ENCODE measurements around the gene SASH1.

Gene SASH1

DNA sequence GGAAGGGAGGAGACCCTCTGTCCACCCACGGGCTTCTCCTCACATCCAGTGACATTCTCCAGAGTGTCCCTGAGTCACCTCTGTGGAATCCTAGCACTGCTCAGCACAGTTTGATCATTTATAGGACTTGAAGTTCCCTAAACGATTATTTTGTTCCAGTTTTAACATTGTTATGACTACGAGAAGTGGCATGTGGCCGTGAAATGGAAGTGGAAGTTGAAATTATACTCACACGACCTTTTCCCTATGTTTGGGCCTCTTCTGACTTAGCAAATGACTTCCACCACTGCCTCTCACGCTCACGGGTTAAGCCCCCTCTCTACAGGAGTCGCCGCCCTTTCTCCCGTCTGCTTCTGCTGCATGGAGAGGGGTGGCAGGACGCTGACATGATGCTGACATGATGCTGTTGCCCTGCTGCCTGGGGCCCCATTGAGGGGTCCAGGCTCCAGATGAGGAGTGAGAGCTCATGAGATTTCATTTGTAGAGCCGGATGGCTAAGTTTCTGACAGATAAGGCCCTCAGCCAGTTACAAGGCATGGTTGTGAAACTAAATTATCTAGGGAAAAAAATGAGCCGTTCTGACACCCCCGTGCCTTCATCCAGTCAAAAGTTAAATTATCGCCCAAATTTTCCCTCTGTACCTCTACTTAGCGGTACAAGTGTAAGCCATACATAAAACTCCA, 250.6 kb downstream of the SASH1 start:
- Histone ChIP-seq H3K27ac (ENCODE audit: low read depth, low read length) (no peak overlapping the region), H3K4me1 (ENCODE audit: insufficient read depth, low read length) (peaks cover 17% of the 10 kb centered on the region), H3K9ac (ENCODE audit: low read length) (no peak overlapping the region), H3K27me3 (ENCODE audit: control insufficient read depth in 1 of 2, insufficient read depth in 2 of 2, low read length in 2 of 2) (no peaks in the 10 kb centered on the region), H3K9me3 (ENCODE audit: low read length) (no peaks in the 10 kb centered on the region), H3K4me3 (ENCODE audit: low read depth in 1 of 2, low read length in 2 of 2) (no peak overlapping the region), H3K36me3 (ENCODE audit: insufficient read depth, low read length) (no peaks in the 10 kb centered on the region)

DNA sequence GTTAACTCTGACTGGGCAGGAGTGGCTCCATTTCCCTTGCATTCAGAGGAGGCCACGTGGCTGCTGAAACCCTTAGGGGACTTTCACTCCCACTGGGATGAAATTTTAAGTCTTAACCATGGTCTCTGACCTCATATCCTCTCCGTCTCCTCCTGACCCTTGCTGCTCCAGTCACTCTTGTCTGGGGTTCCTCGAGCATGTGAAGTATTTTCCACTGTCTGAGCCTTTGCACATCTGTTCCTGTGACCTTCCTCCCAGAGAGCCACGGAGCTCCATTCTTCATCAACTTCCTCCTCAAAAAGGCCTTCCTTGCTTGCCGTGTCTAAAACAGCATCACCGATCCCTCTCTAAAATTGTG, 251.2 kb downstream of the SASH1 start:
- no peaks in the 10 kb centered on the region for H3K9me3 ChIP-seq (ENCODE audit: low read length)
- H3K4me1 ChIP-seq (ENCODE audit: insufficient read depth, low read length), result peaks cover 19% of the 10 kb centered on the region
- no peak overlapping the region for H3K27ac ChIP-seq (ENCODE audit: low read depth, low read length)
- H3K4me3 ChIP-seq (ENCODE audit: low read depth in 1 of 2, low read length in 2 of 2), result no peak overlapping the region
- no peaks in the 10 kb centered on the region for H3K36me3 ChIP-seq (ENCODE audit: insufficient read depth, low read length)
- no peak overlapping the region for H3K9ac ChIP-seq (ENCODE audit: low read length)
- no peaks in the 10 kb centered on the region for H3K27me3 ChIP-seq (ENCODE audit: control insufficient read depth in 1 of 2, insufficient read depth in 2 of 2, low read length in 2 of 2)

DNA sequence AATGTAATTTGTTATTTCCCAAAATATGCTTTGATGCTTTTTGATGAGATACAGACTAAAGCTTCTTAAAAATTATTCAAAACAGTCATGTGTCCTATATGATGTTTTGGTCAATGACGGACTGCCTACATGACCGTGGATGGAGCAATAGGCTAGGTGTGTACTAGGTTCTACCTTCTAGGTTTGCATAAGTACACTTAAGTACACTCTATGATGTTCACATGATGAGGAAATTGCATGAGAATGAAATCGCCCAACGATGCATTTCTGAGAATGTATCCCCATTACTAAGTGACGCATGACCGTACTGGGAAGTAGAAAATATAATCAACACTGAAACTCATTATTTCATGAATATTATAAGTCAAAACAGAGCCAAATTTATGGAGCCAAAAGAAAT, 252.9 kb downstream of the SASH1 start:
- Histone ChIP-seq H3K9ac (ENCODE audit: low read length) (no peak overlapping the region), H3K36me3 (ENCODE audit: insufficient read depth, low read length) (no peaks in the 10 kb centered on the region), H3K27ac (ENCODE audit: low read depth, low read length) (no peak overlapping the region), H3K9me3 (ENCODE audit: low read length) (no peaks in the 10 kb centered on the region), H3K4me1 (ENCODE audit: insufficient read depth, low read length) (peaks cover 32% of the 10 kb centered on the region), H3K27me3 (ENCODE audit: control insufficient read depth in 1 of 2, insufficient read depth in 2 of 2, low read length in 2 of 2) (no peaks in the 10 kb centered on the region), H3K4me3 (ENCODE audit: low read depth in 1 of 2, low read length in 2 of 2) (no peak overlapping the region)

DNA sequence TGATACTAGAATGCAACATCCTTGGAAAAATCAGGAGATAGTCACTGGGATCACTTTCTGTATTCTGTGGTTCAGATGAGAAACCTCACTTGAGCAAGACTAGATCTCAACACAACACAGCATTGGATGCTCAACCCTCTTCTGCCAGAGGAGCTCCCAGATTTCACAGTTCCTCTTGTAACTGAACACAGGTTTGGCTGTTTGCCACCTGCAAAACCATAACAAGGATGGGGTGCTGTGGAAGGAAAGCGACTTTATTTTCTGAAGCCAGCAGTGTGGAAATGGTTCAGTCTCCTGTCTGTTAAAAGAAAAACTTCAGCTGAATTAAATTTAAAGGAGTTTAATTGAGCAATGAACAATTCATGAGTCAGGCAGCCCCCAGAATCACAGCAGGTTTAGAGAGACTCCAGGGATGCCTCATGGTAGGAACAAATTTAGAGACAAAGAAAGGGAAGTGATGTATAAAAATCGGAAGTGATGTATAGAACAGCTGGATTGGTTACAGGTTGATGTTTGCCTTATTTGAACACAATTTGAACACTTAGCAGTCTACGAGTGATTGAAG, 254.3 kb downstream of the SASH1 start:
- no peak overlapping the region for H3K9ac ChIP-seq (ENCODE audit: low read length)
- peaks cover 36% of the 10 kb centered on the region for H3K4me1 ChIP-seq (ENCODE audit: insufficient read depth, low read length)
- no peaks in the 10 kb centered on the region for H3K9me3 ChIP-seq (ENCODE audit: low read length)
- no peaks in the 10 kb centered on the region for H3K27me3 ChIP-seq (ENCODE audit: control insufficient read depth in 1 of 2, insufficient read depth in 2 of 2, low read length in 2 of 2)
- no peak overlapping the region for H3K4me3 ChIP-seq (ENCODE audit: low read depth in 1 of 2, low read length in 2 of 2)
- H3K27ac ChIP-seq (ENCODE audit: low read depth, low read length), result no peak overlapping the region
- H3K36me3 ChIP-seq (ENCODE audit: insufficient read depth, low read length), result no peaks in the 10 kb centered on the region

DNA sequence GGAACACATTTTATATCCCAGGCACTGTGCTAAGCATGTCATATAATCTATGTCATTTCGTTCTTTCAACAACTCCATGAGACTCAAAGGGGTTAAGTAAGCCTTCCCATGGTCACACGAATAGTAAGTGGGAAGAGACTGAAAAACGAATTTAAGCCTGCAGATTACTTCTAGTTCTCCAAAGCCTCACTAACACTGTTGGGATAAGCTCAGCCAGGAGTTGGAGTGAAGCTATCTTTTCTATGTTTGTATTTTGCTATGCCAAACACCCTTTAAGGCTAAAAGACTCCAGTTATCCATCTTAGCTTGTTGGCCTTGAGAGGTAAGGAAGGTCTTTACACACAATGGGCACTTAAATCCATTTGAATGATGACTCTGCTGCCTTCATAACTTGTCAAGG, 256.1 kb downstream of the SASH1 start:
- no peaks in the 10 kb centered on the region for H3K36me3 ChIP-seq (ENCODE audit: insufficient read depth, low read length)
- H3K4me1 ChIP-seq (ENCODE audit: insufficient read depth, low read length), result peaks cover 22% of the 10 kb centered on the region
- H3K9me3 ChIP-seq (ENCODE audit: low read length), result no peaks in the 10 kb centered on the region
- no peaks in the 10 kb centered on the region for H3K27me3 ChIP-seq (ENCODE audit: control insufficient read depth in 1 of 2, insufficient read depth in 2 of 2, low read length in 2 of 2)
- H3K27ac ChIP-seq (ENCODE audit: low read depth, low read length), result peak overlapping the region; percentile 66
- H3K9ac ChIP-seq (ENCODE audit: low read length), result no peak overlapping the region
- peak overlapping the region in 1 of 2 donors; percentile 4 for H3K4me3 ChIP-seq (ENCODE audit: low read depth in 1 of 2, low read length in 2 of 2)

DNA sequence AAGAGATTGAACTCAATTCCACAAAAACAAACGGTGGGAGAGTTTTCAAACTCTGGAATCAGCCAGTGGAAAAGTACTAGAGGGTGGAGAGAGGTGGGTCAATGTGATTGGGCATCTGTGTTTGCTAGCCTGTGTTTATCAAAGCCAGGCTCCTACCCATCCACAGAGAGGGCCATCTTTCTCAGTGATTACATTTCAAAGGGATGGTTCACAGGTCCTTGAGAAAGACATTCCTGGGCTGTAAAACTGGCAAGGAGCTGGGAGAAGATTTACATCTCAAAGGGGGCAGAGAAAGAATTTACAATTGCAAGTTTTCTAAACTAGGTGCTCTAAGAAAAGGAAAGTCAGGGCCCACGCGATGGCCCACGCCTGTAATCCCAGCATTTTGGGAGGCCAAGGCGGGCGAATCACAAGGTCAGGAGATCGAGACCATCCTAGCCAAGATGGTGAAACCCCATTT, 257.4 kb downstream of the SASH1 start:
- H3K27ac ChIP-seq (ENCODE audit: low read depth, low read length), result no peak overlapping the region
- H3K4me3 ChIP-seq (ENCODE audit: low read depth in 1 of 2, low read length in 2 of 2), result no peak overlapping the region
- H3K9me3 ChIP-seq (ENCODE audit: low read length), result no peaks in the 10 kb centered on the region
- no peaks in the 10 kb centered on the region for H3K36me3 ChIP-seq (ENCODE audit: insufficient read depth, low read length)
- H3K27me3 ChIP-seq (ENCODE audit: control insufficient read depth in 1 of 2, insufficient read depth in 2 of 2, low read length in 2 of 2), result no peaks in the 10 kb centered on the region
- peaks cover 19% of the 10 kb centered on the region for H3K4me1 ChIP-seq (ENCODE audit: insufficient read depth, low read length)
- H3K9ac ChIP-seq (ENCODE audit: low read length), result no peak overlapping the region
